H9 (cell line): ENCODE data around the gene FBRSL1. TPM values are rescaled to one million over a fixed set of nuclear protein-coding genes. Genes with fewer than 3 reads are reported as not detected.

Source experiments
- DNase-seq: peaks from one replicate; pipeline ENCODE4 v3.0.0-alpha.2; 2017
- H2AFZ ChIP-seq: one replicate; pipeline ENCODE4 v1.6.1; 2013; ENCODE audit warnings: mild to moderate bottlenecking, low read length, control low read depth, moderate library complexity
- H2AK5ac ChIP-seq: 2 replicates; pipeline ENCODE4 v1.6.1; 2013; ENCODE audit warnings: low read length, control low read depth, mixed read lengths; ENCODE audit not compliant: insufficient read length
- H2BK120ac ChIP-seq: one replicate; pipeline ENCODE4 v1.6.1; 2013; ENCODE audit warnings: low read depth, mild to moderate bottlenecking, low read length, control low read depth, inconsistent platforms; ENCODE audit not compliant: poor library complexity, severe bottlenecking
- H2BK12ac ChIP-seq: 2 replicates; pipeline ENCODE4 v1.6.1; 2013; ENCODE audit warnings: low read length, control low read depth, mixed read lengths, low read depth; ENCODE audit not compliant: insufficient read length
- H2BK15ac ChIP-seq: 2 replicates; pipeline ENCODE4 v1.6.1; 2013; ENCODE audit warnings: low read depth, low read length, control low read depth
- H2BK20ac ChIP-seq: one replicate; pipeline ENCODE4 v1.6.1; 2013; ENCODE audit warnings: low read depth, mild to moderate bottlenecking, low read length, control low read depth, inconsistent platforms; ENCODE audit not compliant: poor library complexity, severe bottlenecking
- H2BK5ac ChIP-seq: 2 replicates; pipeline ENCODE4 v1.6.1; 2013; ENCODE audit warnings: low read length, control low read depth, mixed read lengths; ENCODE audit not compliant: insufficient read length
- H3K14ac ChIP-seq: 2 replicates; pipeline ENCODE4 v1.6.1; 2013; ENCODE audit warnings: low read length, control low read depth; ENCODE audit not compliant: insufficient read depth
- H3K18ac ChIP-seq: 2 replicates; pipeline ENCODE4 v1.6.1; 2013; ENCODE audit warnings: low read depth, mild to moderate bottlenecking, mixed read lengths, low read length, control low read depth; ENCODE audit not compliant: insufficient read length
- H3K23ac ChIP-seq: 2 replicates; pipeline ENCODE4 v1.6.1; 2013; ENCODE audit warnings: low read length, control low read depth, mixed read lengths, low read depth; ENCODE audit not compliant: insufficient read length
- H3K23me2 ChIP-seq: 2 replicates; pipeline ENCODE4 v1.6.1; 2013; ENCODE audit warnings: low read depth, mild to moderate bottlenecking, mixed read lengths, low read length, control low read depth; ENCODE audit not compliant: insufficient read length, poor library complexity, severe bottlenecking
- H3K27ac ChIP-seq: 2 replicates; pipeline ENCODE4 v1.5.1; 2013; ENCODE audit warnings: low read length, control low read depth, mixed read lengths, low read depth; ENCODE audit not compliant: insufficient read length
- H3K27me3 ChIP-seq: 2 replicates; pipeline ENCODE4 v1.6.1; 2013; ENCODE audit warnings: low read length, control low read depth, inconsistent platforms; ENCODE audit not compliant: insufficient read depth
- H3K4ac ChIP-seq: 2 replicates; pipeline ENCODE4 v1.6.1; 2013; ENCODE audit warnings: low read depth, mild to moderate bottlenecking, control low read depth, inconsistent platforms, low read length, moderate library complexity
- H3K4me1 ChIP-seq: 2 replicates; pipeline ENCODE4 v1.6.1; 2013; ENCODE audit warnings: low read length, control low read depth, inconsistent platforms; ENCODE audit not compliant: insufficient read depth
- H3K4me2 ChIP-seq: 2 replicates; pipeline ENCODE4 v1.6.1; 2013; ENCODE audit warnings: low read length, control low read depth, mixed read lengths; ENCODE audit not compliant: insufficient read length, insufficient read depth
- H3K56ac ChIP-seq: 2 replicates; pipeline ENCODE4 v1.6.1; 2013; ENCODE audit warnings: low read depth, mild to moderate bottlenecking, mixed read lengths, low read length, control low read depth; ENCODE audit not compliant: insufficient read length
- H3K79me1 ChIP-seq: 2 replicates; pipeline ENCODE4 v1.6.1; 2013; ENCODE audit warnings: low read depth, mild to moderate bottlenecking, moderate library complexity, low read length, control low read depth, inconsistent platforms; ENCODE audit not compliant: insufficient read depth, poor library complexity, severe bottlenecking
- H3K79me2 ChIP-seq: 2 replicates; pipeline ENCODE4 v1.6.1; 2013; ENCODE audit warnings: low read length, control low read depth, inconsistent platforms; ENCODE audit not compliant: insufficient read depth
- H3K9ac ChIP-seq: 2 replicates; pipeline ENCODE4 v1.6.1; 2013; ENCODE audit warnings: low read length, control low read depth, mixed read lengths; ENCODE audit not compliant: insufficient read length; ENCODE audit errors: extremely low read depth
- H3K9me3 ChIP-seq: one replicate; pipeline ENCODE4 v1.6.1; 2013; ENCODE audit warnings: low read depth, low read length, inconsistent platforms; ENCODE audit not compliant: control insufficient read depth
- H3T11ph ChIP-seq: one replicate; pipeline ENCODE4 v1.6.1; 2013; ENCODE audit warnings: mild to moderate bottlenecking, low read length, control low read depth, inconsistent platforms
- H4K20me1 ChIP-seq: one replicate; pipeline ENCODE4 v1.6.1; 2013; ENCODE audit not compliant: control insufficient read depth, insufficient read length, insufficient read depth
- H4K5ac ChIP-seq: 2 replicates; pipeline ENCODE4 v1.6.1; 2013; ENCODE audit warnings: low read depth, mild to moderate bottlenecking, mixed read lengths, low read length, control low read depth; ENCODE audit not compliant: insufficient read length
- H4K8ac ChIP-seq: replicated peaks from 2 replicates; pipeline ENCODE4 v1.6.1; 2013; ENCODE audit warnings: low read length, control low read depth, mixed read lengths, low read depth; ENCODE audit not compliant: insufficient read length
- H4K91ac ChIP-seq: 2 replicates; pipeline ENCODE4 v1.6.1; 2013; ENCODE audit warnings: low read depth, mild to moderate bottlenecking, moderate library complexity, mixed read lengths, low read length, control low read depth; ENCODE audit not compliant: insufficient read length
- H3K27ac Mint-ChIP-seq, 3 experiments: 2 replicates in 2 of 3; 3 replicates in 1 of 3; pipeline ENCODE4 v1.8.0; 2020 to 2021; ENCODE audit warnings: mixed read lengths in 3 of 3, mild to moderate bottlenecking in 1 of 3, moderate library complexity in 1 of 3
- H3K27me3 Mint-ChIP-seq: 2 replicates; pipeline ENCODE4 v1.8.0; 2021; ENCODE audit warnings: low read depth, mild to moderate bottlenecking, moderate library complexity, mixed read lengths
- H3K36me3 Mint-ChIP-seq, 3 experiments: 2 replicates in 2 of 3; 3 replicates in 1 of 3; pipeline ENCODE4 v1.8.0; 2020 to 2021; ENCODE audit warnings: low read depth in 3 of 3, mixed read lengths in 3 of 3; ENCODE audit not compliant: insufficient read depth in 1 of 3
- H3K4me1 Mint-ChIP-seq, 2 experiments: 2 replicates each; pipeline ENCODE4 v1.8.0; 2020; ENCODE audit warnings: mixed read lengths in 2 of 2
- H3K4me3 Mint-ChIP-seq, 2 experiments: 2 replicates in 1 of 2; 3 replicates in 1 of 2; pipeline ENCODE4 v1.8.0; 2020 to 2021; ENCODE audit warnings: mild to moderate bottlenecking in 2 of 2, mixed read lengths in 2 of 2, moderate library complexity in 1 of 2
- H3K9me3 Mint-ChIP-seq, 2 experiments: 2 replicates in 1 of 2; 3 replicates in 1 of 2; pipeline ENCODE4 v1.8.0; 2020; ENCODE audit warnings: mild to moderate bottlenecking in 2 of 2, mixed read lengths in 2 of 2, moderate library complexity in 1 of 2
- CTCF ChIP-seq: fragments of 200-600 bp; sonication (generic); conservative IDR thresholded peaks from 3 replicates; pipeline ENCODE4 v1.8.0; 2021; ENCODE audit warnings: antibody characterized with exemption, mild to moderate bottlenecking
- WGBS: extraction: QIAGEN DNeasy Blood & Tissue Kit; methylation state at CpG from one replicate; pipeline ENCODE4 v1.1.7; 2013; ENCODE audit warnings: missing lambda C conversion rate, low lambda C conversion rate, mixed read lengths; ENCODE audit not compliant: insufficient read length; ENCODE audit errors: extremely low coverage; 5-methylcytosine and 5-hydroxymethylcytosine counted together
- total RNA-seq: library from RNA; stranded (reverse); gene quantifications from 2 replicates; pipeline ENCODE4 v1.2.1, GENCODE V29; 2021

Gene FBRSL1
- total RNA-seq, 1 experiment from 2014 or later: 90.8 TPM

GRCh38 chr12:132452596-132453350 is 37.2 kb upstream of the FBRSL1 start:
- no peak overlapping the region for H2BK15ac ChIP-seq
- H3K27me3 ChIP-seq: peaks cover 26% of the 10 kb centered on the region; the same call in 1 of the 2 replicates
- H3K27ac ChIP-seq: no peak overlapping the region
- Mint-ChIP-seq H3K27ac (no peak overlapping the region), H3K27me3 (peaks cover 88% of the 10 kb centered on the region), H3K4me3 (no peak overlapping the region), H3K4me1 (peaks cover 0 to 10% of the 10 kb centered on the region in 2 experiments; a peak in 2 of 4 replicates), H3K9me3 (peaks cover 8 to 15% of the 10 kb centered on the region in 2 experiments; a peak in 3 of 5 replicates), H3K36me3 (peaks cover 0 to 8% (median 7%) of the 10 kb centered on the region in 3 experiments; a peak in 5 of 7 replicates)
- no peak overlapping the region for H3K23ac ChIP-seq
- no peak overlapping the region for H3K4me2 ChIP-seq
- H2BK12ac ChIP-seq: no peak overlapping the region
- no peaks in the 10 kb centered on the region for H3K9me3 ChIP-seq
- TF ChIP-seq CTCF: no peak
- no peak overlapping the region for H4K5ac ChIP-seq
- no peak overlapping the region for H2AK5ac ChIP-seq
- H2BK20ac ChIP-seq: no peak overlapping the region
- H3K14ac ChIP-seq: peak overlapping the region; percentile 25; the same call in 1 of the 2 replicates
- H3K9ac ChIP-seq: no peak overlapping the region
- H2BK5ac ChIP-seq: no peak overlapping the region
- H4K91ac ChIP-seq: no peak overlapping the region
- no peak overlapping the region for H4K8ac ChIP-seq
- no CpG with 5 or more reads among the region's 21 CpGs for WGBS
- H2BK120ac ChIP-seq: no peak overlapping the region
- H3K23me2 ChIP-seq: no peaks in the 10 kb centered on the region
- H3K18ac ChIP-seq: peak overlapping the region; percentile 27
- H4K20me1 ChIP-seq: no peaks in the 10 kb centered on the region
- H3K4me1 ChIP-seq: no peaks in the 10 kb centered on the region
- no peak overlapping the region for H2AFZ ChIP-seq
- H3T11ph ChIP-seq: no peak overlapping the region
- H3K56ac ChIP-seq: no peak overlapping the region
- H3K4ac ChIP-seq: no peak overlapping the region
- H3K79me1 ChIP-seq: no peaks in the 10 kb centered on the region
- H3K79me2 ChIP-seq: no peaks in the 10 kb centered on the region
- DNase-seq: no peak
